Skeletal muscle satellite cell (primary cell): ENCODE measurements around the gene MAP7.

ENCODE experiments used
- H3K27me3 ChIP-seq: 2 replicates; pipeline ENCODE4 v1.7.0; 2013; ENCODE audit warnings: low read length; ENCODE audit not compliant: control insufficient read depth, insufficient read depth
- H3K36me3 ChIP-seq: 2 replicates; pipeline ENCODE4 v1.7.0; 2013; ENCODE audit warnings: mild to moderate bottlenecking, control low read depth, low read length; ENCODE audit not compliant: insufficient read depth
- H3K4me1 ChIP-seq: 2 replicates; pipeline ENCODE4 v1.7.0; 2013; ENCODE audit warnings: low read length; ENCODE audit not compliant: control insufficient read depth, insufficient read depth
- H3K4me2 ChIP-seq: 2 replicates; pipeline ENCODE4 v1.7.0; 2013; ENCODE audit warnings: mild to moderate bottlenecking, low read length
- H3K4me3 ChIP-seq: 2 replicates; pipeline ENCODE4 v1.7.0; 2013; ENCODE audit warnings: low read length
- H3K9ac ChIP-seq: 2 replicates; pipeline ENCODE4 v1.7.0; 2013; ENCODE audit warnings: mild to moderate bottlenecking, low read depth, low read length, moderate library complexity
- H3K9me3 ChIP-seq: replicated peaks from 2 replicates; pipeline ENCODE4 v1.7.0; 2013; ENCODE audit warnings: mild to moderate bottlenecking, control low read depth, low read length

MAP7 gene

DNA sequence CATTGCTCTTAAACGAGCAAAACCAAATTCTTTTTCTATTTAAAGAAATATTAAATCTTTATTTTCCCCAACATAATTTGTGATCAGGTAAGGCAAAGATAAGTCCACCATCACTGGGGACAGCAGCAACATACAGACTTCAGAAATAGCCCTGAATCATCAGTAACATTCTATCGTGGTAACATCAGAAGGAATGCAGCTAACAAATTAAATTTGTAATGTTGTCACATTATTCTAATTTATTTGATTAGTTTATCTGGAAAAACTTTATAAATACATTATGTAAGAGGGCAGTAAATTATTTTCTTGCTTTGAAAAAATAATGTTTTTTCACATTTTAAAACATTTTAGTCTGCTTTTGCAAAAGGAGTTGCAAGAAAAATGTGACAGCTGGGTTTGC, 206.9 kb downstream of the MAP7 start:
- no peaks in the 10 kb centered on the region for H3K27me3 ChIP-seq
- H3K4me2 ChIP-seq: no peak overlapping the region
- H3K9ac ChIP-seq: no peak overlapping the region
- H3K4me3 ChIP-seq: no peak overlapping the region
- H3K36me3 ChIP-seq: no peaks in the 10 kb centered on the region
- peaks cover 7% of the 10 kb centered on the region for H3K4me1 ChIP-seq
- no peaks in the 10 kb centered on the region for H3K9me3 ChIP-seq

DNA sequence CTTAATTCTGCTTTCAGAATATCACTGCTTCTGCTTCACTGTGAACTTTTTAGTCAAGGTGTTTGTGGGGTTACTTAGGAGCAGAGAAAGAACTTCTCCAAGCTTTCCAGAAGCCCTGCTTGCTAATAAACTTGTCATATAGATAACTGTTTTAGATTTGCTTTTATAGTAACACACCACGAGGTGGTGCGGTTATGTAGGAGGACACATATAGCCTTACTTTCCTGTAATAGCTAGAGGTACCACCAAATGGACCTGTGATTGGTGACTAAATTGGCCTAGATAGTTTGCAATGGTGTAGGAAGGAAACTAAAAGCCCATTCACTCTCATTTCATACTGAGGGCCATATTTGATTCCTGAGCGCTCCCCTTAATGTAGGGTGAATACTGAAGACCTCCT, 208.3 kb downstream of the MAP7 start:
- Histone ChIP-seq H3K27me3 (no peaks in the 10 kb centered on the region), H3K9ac (no peak overlapping the region), H3K4me2 (no peak overlapping the region), H3K4me3 (no peak overlapping the region), H3K4me1 (peaks cover 7% of the 10 kb centered on the region), H3K9me3 (no peaks in the 10 kb centered on the region), H3K36me3 (no peaks in the 10 kb centered on the region)

DNA sequence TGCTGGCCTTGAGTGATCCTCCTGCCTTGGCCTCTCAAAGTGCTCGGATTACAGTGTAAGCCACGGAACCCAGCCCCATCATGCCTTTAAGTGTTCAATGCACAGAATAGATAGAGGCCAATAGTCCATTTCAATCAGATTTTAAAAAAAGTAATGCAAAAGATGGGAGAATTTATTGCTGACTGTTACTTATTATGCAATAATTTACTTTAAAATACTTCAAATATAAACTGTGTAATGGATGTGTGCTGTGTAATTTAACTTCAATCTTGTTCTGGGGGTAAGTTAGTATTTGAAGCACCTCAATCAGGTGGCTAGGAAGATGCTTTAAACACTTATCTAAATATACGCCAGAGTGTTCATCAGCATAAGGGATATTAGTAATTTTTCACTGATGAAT, 208.9 kb downstream of the MAP7 start:
- Histone ChIP-seq H3K4me1 (peaks cover 7% of the 10 kb centered on the region), H3K4me3 (no peak overlapping the region), H3K27me3 (no peaks in the 10 kb centered on the region), H3K9me3 (no peaks in the 10 kb centered on the region), H3K9ac (no peak overlapping the region), H3K4me2 (no peak overlapping the region), H3K36me3 (no peaks in the 10 kb centered on the region)

DNA sequence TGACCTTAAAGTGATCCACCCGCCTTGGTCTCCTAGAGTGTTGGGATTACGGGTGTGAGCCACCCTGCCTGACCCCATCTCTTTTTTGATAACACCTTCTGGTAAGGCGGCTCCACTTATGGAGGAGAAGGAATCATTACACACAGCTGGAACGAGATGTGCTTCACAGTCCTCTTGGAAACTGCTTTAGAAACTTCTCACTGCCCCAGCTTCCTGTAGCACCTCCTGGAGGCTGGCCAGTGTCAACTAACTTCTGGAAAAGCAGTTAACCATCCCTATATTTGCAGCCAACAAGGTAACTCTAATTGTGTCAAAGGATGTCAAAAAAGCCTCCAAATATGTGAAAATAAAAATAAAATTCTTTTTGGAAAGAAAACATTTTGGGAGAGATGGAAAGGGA, 211.7 kb downstream of the MAP7 start:
- H3K36me3 ChIP-seq: no peaks in the 10 kb centered on the region
- peaks cover 5% of the 10 kb centered on the region for H3K27me3 ChIP-seq
- H3K9me3 ChIP-seq: no peaks in the 10 kb centered on the region
- no peak overlapping the region for H3K9ac ChIP-seq
- no peak overlapping the region for H3K4me2 ChIP-seq
- no peaks in the 10 kb centered on the region for H3K4me1 ChIP-seq
- no peak overlapping the region for H3K4me3 ChIP-seq

DNA sequence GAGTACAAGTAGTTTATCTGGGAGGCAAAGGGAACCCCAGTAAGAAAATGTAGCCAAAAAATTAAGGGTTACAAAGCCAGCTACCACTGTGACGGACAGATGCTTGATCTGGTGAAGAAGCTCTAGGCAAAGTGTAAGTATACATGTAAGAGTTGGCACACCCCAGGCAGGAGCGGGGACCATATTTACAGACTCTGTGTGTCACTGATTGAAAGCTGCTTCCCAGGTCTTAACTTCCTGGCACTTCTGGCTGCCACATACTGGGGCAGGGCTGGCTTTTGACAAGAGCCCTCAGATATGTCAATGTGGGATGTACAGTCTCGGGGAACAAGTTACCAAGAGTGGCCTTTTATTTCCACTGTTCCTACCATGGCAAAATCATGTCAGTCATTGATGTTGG, 212.6 kb downstream of the MAP7 start:
- H3K36me3 ChIP-seq: no peaks in the 10 kb centered on the region
- no peak overlapping the region for H3K4me3 ChIP-seq
- no peaks in the 10 kb centered on the region for H3K4me1 ChIP-seq
- no peak overlapping the region for H3K9ac ChIP-seq
- no peaks in the 10 kb centered on the region for H3K9me3 ChIP-seq
- no peak overlapping the region for H3K4me2 ChIP-seq
- H3K27me3 ChIP-seq: peaks cover 11% of the 10 kb centered on the region

DNA sequence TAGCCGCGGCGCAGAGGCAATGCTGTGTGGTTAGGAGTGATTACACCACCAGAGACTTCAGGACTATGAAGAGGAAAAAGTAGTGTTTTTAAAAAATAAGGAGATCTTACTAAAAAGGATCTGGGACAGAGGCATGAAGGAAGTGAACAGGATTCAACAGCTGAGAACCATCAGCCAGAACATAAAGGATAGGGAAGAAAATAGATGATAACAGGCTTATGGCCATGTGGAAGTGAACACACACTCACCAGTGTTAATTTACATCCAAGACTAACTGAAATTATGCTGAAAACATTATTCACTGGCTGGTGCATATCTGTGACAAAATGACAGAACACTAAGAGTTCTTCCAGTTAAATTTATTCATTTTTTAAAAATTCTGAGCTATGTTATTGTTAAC, 213.1 kb downstream of the MAP7 start:
- Histone ChIP-seq H3K4me3 (no peak overlapping the region), H3K9ac (no peak overlapping the region), H3K27me3 (peaks cover 15% of the 10 kb centered on the region), H3K36me3 (no peaks in the 10 kb centered on the region), H3K9me3 (no peaks in the 10 kb centered on the region), H3K4me2 (no peak overlapping the region), H3K4me1 (no peaks in the 10 kb centered on the region)

DNA sequence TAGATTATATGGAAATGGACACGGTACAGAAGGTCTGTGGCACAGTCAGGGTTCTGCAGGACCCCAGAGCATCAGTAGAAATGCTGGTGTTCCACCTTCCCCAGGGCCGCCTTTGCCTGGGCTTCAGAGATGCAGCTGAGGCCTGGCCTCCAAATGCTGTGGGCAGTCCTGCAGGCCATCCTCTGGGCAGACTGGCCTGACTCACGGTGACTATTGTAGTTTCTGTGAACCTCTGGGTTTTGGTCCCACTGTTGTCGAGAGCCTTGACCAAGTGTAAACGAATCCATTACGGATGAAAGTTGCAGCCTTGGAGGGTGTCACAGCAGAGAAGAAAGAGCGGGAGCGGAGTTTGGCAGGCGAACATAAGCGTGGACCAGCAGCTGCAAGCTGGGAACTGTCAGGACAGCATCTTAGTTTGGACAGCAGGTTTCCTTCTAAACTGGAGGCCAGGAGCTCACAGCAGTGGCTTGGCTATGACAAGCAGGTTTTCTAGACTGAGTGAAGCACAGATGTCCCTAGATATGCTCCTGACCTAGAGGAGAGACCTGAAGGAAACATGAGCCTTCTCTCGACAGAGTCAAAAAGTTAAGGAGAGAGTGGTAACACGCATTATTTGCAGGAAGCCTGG, 214.4 kb downstream of the MAP7 start:
- Histone ChIP-seq H3K9ac (no peak overlapping the region), H3K27me3 (peaks cover 15% of the 10 kb centered on the region), H3K9me3 (no peaks in the 10 kb centered on the region), H3K36me3 (no peaks in the 10 kb centered on the region), H3K4me3 (no peak overlapping the region), H3K4me1 (no peaks in the 10 kb centered on the region), H3K4me2 (no peak overlapping the region)

DNA sequence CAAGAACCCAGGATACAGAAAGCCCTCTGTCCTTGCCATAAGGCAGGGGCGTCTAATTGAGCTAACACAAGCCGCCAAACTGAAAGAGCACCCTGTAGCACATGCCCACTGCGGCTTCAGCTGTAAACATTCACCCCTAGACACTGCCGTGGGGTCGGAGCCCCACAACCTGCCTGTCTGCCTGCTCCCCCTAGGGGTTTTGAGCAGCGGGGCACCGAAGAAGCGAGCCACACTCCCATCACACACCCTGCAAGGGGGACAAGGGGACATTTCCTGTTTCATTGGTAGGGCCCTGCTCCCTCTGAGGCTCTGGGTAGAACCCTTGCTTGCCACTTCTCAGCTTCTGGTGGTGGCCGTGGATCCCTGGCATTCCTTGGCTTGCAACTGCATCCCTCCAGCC, 215.4 kb downstream of the MAP7 start:
- Histone ChIP-seq H3K4me3 (no peak overlapping the region), H3K9me3 (no peaks in the 10 kb centered on the region), H3K4me2 (no peak overlapping the region), H3K4me1 (no peaks in the 10 kb centered on the region), H3K36me3 (no peaks in the 10 kb centered on the region), H3K9ac (no peak overlapping the region), H3K27me3 (peaks cover 15% of the 10 kb centered on the region)

DNA sequence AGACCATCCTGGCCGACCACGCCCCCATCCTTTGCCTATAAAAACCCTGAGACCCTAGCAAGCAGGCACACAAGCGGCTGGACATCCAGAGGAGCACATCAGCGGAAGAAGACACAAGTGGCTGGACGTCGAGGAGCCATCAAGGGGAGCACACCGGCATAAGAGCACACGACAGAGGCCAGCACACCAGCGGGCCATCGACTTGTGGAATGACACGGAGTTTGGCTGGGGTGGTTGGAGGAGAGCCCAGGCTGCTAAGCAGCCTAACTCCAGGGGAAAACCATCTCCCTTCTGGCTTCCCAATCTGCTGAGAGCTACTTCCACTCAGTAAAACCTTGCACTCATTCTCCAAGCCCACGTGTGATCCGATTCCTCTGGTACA, 215.8 kb downstream of the MAP7 start:
- Histone ChIP-seq H3K4me3 (no peak overlapping the region), H3K36me3 (no peaks in the 10 kb centered on the region)

DNA sequence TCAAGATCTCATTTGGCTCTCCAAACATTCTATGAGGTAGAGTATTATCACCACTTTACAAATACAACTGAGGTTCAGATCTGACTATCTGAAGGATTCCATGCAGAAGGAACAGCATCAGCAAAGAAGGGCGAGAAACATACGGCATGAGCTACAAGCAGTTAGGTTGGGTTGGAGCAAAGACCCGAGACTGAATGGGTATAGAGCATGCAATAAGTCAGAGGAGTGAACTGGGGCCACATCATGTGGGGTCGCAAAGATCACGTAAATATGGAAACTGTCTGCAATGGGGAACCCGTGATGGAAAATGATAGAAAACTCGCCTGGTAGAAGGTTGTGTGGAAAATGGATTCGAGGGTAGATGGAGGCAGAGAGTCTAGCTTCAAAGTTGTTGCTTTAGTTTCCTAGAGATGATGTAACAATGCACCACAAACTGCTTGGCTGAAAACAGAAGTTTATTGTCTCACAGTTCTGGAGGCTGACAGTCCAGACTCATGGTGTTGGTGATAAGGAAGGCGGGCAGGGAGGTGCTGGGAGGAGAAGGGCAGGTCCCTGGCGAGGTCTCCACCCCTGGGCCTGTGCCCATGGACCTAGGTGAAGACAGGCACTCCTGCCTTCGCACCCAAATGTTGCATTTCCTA, 216.3 kb downstream of the MAP7 start:
- Histone ChIP-seq H3K4me1 (no peaks in the 10 kb centered on the region), H3K4me3 (no peak overlapping the region), H3K36me3 (no peaks in the 10 kb centered on the region), H3K4me2 (no peak overlapping the region), H3K27me3 (peaks cover 15% of the 10 kb centered on the region), H3K9ac (no peak overlapping the region), H3K9me3 (no peaks in the 10 kb centered on the region)

More for the DNA sequence above, 215.8 kb downstream of the MAP7 start:
- Histone ChIP-seq H3K9me3 (no peaks in the 10 kb centered on the region), H3K27me3 (peaks cover 15% of the 10 kb centered on the region), H3K9ac (no peak overlapping the region), H3K4me2 (no peak overlapping the region), H3K4me1 (no peaks in the 10 kb centered on the region)

DNA sequence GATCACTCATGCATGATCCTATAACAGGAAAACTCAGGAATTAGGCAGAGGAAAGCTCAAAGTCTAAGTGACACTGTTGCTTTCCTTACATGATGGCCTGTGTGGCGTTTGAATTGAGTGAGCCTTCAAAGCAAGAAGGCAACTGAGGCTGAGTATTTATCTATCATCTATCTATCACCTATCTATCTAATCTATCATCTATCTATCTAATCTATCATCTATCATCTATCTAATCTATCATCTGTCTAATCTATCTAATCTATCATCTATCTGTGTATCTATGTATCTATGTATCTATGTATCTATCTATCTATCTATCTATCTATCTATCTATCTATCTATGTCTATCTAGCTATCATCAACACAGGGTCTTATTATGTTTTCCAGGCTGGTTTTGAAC, 218.8 kb downstream of the MAP7 start:
- Histone ChIP-seq H3K9ac (no peak overlapping the region), H3K4me3 (no peak overlapping the region), H3K4me1 (no peaks in the 10 kb centered on the region), H3K36me3 (no peaks in the 10 kb centered on the region), H3K27me3 (peaks cover 15% of the 10 kb centered on the region), H3K4me2 (no peak overlapping the region), H3K9me3 (no peaks in the 10 kb centered on the region)

DNA sequence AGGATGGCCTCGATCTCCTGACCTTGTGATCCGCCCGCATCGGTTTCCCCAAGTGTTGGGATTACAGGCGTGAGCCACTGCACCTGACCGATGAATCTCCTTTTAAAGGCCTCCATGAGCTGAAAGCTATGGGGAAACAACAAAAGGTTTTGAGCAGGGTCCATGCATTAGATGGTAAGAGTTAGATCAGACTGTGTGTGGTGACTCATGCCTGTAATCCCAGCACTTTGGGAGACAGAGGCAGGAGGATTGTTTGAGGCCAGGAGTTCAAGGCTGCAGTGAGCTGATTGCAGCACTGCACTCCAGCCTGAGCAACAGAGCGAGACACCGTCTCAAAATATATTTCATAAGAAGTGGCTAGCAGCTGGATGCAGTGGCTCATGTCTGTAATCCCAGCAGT, 219.6 kb downstream of the MAP7 start:
- no peaks in the 10 kb centered on the region for H3K9me3 ChIP-seq
- peaks cover 15% of the 10 kb centered on the region for H3K27me3 ChIP-seq
- no peak overlapping the region for H3K9ac ChIP-seq
- H3K4me3 ChIP-seq: no peak overlapping the region
- no peaks in the 10 kb centered on the region for H3K36me3 ChIP-seq
- no peaks in the 10 kb centered on the region for H3K4me1 ChIP-seq
- H3K4me2 ChIP-seq: no peak overlapping the region
